ENCODE measurements around the gene BEND2. TPM values are rescaled to one million over a fixed set of nuclear protein-coding genes. Genes with fewer than 3 reads are reported as not detected.

The BEND2 gene
- total and polyA plus RNA-seq, 2 donors from 2014 or later, result not detected

GRCh38 chrX:18170910-18171309 is 49.8 kb downstream of the BEND2 start:
- no peak for TF ChIP-seq CTCF (IDR thresholded peaks at IDR 0.05; ENCODE audit: borderline replicate concordance, extremely low read depth, insufficient read depth)
- no peaks in the 10 kb centered on the region for H3K9me3 ChIP-seq (ENCODE audit: control insufficient read depth in 2 of 3, insufficient read depth in 1 of 3, low read length in 3 of 3)
- intact Hi-C loops (cut with DNase I), result no loop called here
- H3K27me3 ChIP-seq (ENCODE audit: control insufficient read depth, insufficient read depth, low read length), result no peaks in the 10 kb centered on the region
- DNase-seq (no peak), FAIRE-seq (no peak)
- no peaks in the 10 kb centered on the region for H3K36me3 ChIP-seq (ENCODE audit: control insufficient read depth in 2 of 3, insufficient read depth in 3 of 3, low read length in 3 of 3)
- no peaks in the 10 kb centered on the region for H3K4me1 ChIP-seq (ENCODE audit: control insufficient read depth in 2 of 3, insufficient read depth in 2 of 3, low read depth in 1 of 3, low read length in 3 of 3)
- no peak overlapping the region for H3K9ac ChIP-seq (ENCODE audit: low read length in 3 of 3)
- no peak overlapping the region for H3K27ac ChIP-seq (ENCODE audit: low read depth in 2 of 2, low read length in 2 of 2)
- H3K4me3 ChIP-seq (ENCODE audit: low read length in 3 of 3), result no peak overlapping the region

- DNase-seq (no peak), FAIRE-seq (no peak)
- H3K27ac ChIP-seq (ENCODE audit: low read depth in 2 of 2, low read length in 2 of 2), result no peak overlapping the region
- intact Hi-C loops (cut with DNase I), result no loop called here
- peaks cover 3% of the 10 kb centered on the region for H3K27me3 ChIP-seq (ENCODE audit: control insufficient read depth, insufficient read depth, low read length)
- no peak for TF ChIP-seq CTCF (IDR thresholded peaks at IDR 0.05; ENCODE audit: borderline replicate concordance, extremely low read depth, insufficient read depth)
- no peaks in the 10 kb centered on the region for H3K4me1 ChIP-seq (ENCODE audit: control insufficient read depth in 2 of 3, insufficient read depth in 2 of 3, low read depth in 1 of 3, low read length in 3 of 3)
- H3K4me3 ChIP-seq (ENCODE audit: low read length in 3 of 3), result no peak overlapping the region
- H3K36me3 ChIP-seq (ENCODE audit: control insufficient read depth in 2 of 3, insufficient read depth in 3 of 3, low read length in 3 of 3), result no peaks in the 10 kb centered on the region
- no peak overlapping the region for H3K9ac ChIP-seq (ENCODE audit: low read length in 3 of 3)
- no peaks in the 10 kb centered on the region for H3K9me3 ChIP-seq (ENCODE audit: control insufficient read depth in 2 of 3, insufficient read depth in 1 of 3, low read length in 3 of 3)
Observed at GRCh38 chrX:18166068-18166467, 54.6 kb downstream of the BEND2 start.

GRCh38 chrX:18160369-18160768 is 60.3 kb downstream of the BEND2 start:
- peaks cover 1% of the 10 kb centered on the region for H3K27me3 ChIP-seq (ENCODE audit: control insufficient read depth, insufficient read depth, low read length)
- intact Hi-C loops (cut with DNase I), result no loop called here
- H3K9me3 ChIP-seq (ENCODE audit: control insufficient read depth in 2 of 3, insufficient read depth in 1 of 3, low read length in 3 of 3), result no peaks in the 10 kb centered on the region
- H3K9ac ChIP-seq (ENCODE audit: low read length in 3 of 3), result no peak overlapping the region
- no peak overlapping the region for H3K27ac ChIP-seq (ENCODE audit: low read depth in 2 of 2, low read length in 2 of 2)
- no peak overlapping the region for H3K4me3 ChIP-seq (ENCODE audit: low read length in 3 of 3)
- FAIRE-seq (no peak), DNase-seq (no peak)
- TF ChIP-seq CTCF (IDR thresholded peaks at IDR 0.05; ENCODE audit: borderline replicate concordance, extremely low read depth, insufficient read depth), result no peak
- no peaks in the 10 kb centered on the region for H3K4me1 ChIP-seq (ENCODE audit: control insufficient read depth in 2 of 3, insufficient read depth in 2 of 3, low read depth in 1 of 3, low read length in 3 of 3)
- H3K36me3 ChIP-seq (ENCODE audit: control insufficient read depth in 2 of 3, insufficient read depth in 3 of 3, low read length in 3 of 3), result no peaks in the 10 kb centered on the region

GRCh38 chrX:18158963-18159362 is 61.7 kb downstream of the BEND2 start:
- Histone ChIP-seq H3K27me3 (ENCODE audit: control insufficient read depth, insufficient read depth, low read length) (no peaks in the 10 kb centered on the region), H3K27ac (ENCODE audit: low read depth in 2 of 2, low read length in 2 of 2) (no peak overlapping the region), H3K9me3 (ENCODE audit: control insufficient read depth in 2 of 3, insufficient read depth in 1 of 3, low read length in 3 of 3) (no peaks in the 10 kb centered on the region), H3K36me3 (ENCODE audit: control insufficient read depth in 2 of 3, insufficient read depth in 3 of 3, low read length in 3 of 3) (no peaks in the 10 kb centered on the region), H3K4me1 (ENCODE audit: control insufficient read depth in 2 of 3, insufficient read depth in 2 of 3, low read depth in 1 of 3, low read length in 3 of 3) (no peaks in the 10 kb centered on the region), H3K9ac (ENCODE audit: low read length in 3 of 3) (no peak overlapping the region), H3K4me3 (ENCODE audit: low read length in 3 of 3) (no peak overlapping the region)
- DNase-seq, result no peak
- FAIRE-seq, result no peak
- intact Hi-C loops (cut with DNase I), result no loop called here
- no peak for TF ChIP-seq CTCF (IDR thresholded peaks at IDR 0.05; ENCODE audit: borderline replicate concordance, extremely low read depth, insufficient read depth)
